Measurements from ENCODE around the gene CERK. TPM values are rescaled to one million over a fixed set of nuclear protein-coding genes. Genes with fewer than 3 reads are reported as not detected.

CERK gene
- total RNA-seq, 2 experiments from 2014 or later, result 38.1 to 41.3 TPM

DNA sequence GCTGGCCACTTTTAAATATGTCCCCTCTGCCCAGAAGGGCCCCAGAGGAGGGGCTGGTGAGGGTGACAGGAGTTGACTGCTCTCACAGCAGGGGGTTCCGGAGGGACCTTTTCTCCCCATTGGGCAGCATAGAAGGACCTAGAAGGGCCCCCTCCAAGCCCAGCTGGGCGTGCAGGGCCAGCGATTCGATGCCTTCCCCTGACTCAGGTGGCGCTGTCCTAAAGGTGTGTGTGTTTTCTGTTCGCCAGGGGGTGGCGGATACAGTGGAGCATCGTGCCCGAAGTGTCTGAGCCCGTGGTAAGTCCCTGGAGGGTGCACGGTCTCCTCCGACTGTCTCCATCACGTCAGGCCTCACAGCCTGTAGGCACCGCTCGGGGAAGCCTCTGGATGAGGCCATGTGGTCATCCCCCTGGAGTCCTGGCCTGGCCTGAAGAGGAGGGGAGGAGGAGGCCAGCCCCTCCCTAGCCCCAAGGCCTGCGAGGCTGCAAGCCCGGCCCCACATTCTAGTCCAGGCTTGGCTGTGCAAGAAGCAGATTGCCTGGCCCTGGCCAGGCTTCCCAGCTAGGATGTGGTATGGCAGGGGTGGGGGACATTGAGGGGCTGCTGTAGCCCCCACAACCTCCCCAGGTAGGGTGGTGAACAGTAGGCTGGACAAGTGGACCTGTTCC is 71.3 kb downstream of the CERK start:
- Mint-ChIP-seq H3K27ac (no peak overlapping the region), H3K27me3 (no peaks in the 10 kb centered on the region), H3K4me1 (peaks cover 1% of the 10 kb centered on the region), H3K9me3 (no peaks in the 10 kb centered on the region), H3K4me3 (no peak overlapping the region), H3K36me3 (no peaks in the 10 kb centered on the region)
- DNase-seq, result no peak

DNA sequence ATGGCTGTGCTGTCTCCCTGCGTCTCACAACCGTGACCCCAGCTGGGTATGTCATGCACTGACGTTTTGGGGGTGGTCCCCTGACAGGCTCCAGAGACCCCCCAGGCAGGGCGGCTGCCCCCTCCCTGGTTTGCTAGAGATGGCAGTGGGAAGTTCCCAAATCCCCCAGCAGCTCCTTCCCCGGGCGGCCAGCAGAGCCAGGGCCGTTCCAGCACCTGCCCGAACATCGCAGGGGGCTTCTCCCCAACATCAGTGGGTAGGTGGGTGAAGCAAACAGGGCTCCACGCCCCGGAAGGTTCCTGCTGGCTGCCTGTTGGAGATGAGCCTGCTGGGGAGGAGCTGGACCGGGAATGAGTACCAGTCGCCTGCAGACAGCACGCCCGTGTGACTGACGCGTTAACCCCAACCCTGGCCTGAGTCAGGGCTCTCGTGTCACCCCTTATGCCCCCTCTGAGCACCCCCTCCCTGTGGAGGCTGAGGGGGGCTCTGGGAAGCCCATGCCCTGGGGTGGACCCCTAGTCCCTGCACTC is 72.2 kb downstream of the CERK start:
- no peaks in the 10 kb centered on the region for H3K36me3 Mint-ChIP-seq
- no peaks in the 10 kb centered on the region for H3K27me3 Mint-ChIP-seq
- no peaks in the 10 kb centered on the region for H3K9me3 Mint-ChIP-seq
- peaks cover 10% of the 10 kb centered on the region for H3K4me1 Mint-ChIP-seq
- no peak overlapping the region for H3K4me3 Mint-ChIP-seq
- no peak for DNase-seq
- no peak overlapping the region for H3K27ac Mint-ChIP-seq

DNA sequence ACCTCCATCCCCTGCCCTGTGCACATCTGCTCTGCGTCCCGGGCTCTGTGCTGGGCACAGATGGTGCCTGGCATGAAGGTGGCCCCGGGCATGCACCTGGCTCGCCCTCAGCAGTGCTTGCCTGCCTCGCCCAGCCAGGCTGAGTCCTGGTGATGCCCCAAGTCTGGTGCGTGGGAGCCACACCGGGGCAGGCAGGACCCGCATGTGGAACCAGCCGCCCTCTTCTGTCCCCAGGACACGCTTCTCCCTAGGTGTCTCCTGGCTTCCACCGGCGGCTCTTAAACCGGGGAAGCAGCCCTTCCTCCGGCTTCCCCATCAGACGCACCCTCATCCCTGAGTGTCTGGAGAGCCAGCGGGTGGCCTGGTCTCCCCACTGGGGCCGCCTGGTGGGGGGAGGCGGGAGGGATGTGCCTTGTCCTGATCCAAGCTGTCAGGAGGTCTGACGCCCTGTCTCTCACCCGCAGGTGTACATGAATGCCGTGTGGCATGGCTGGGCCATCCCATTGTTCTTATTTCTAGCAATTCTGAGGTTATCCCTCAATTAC is 72.8 kb downstream of the CERK start:
- no peak for DNase-seq

DNA sequence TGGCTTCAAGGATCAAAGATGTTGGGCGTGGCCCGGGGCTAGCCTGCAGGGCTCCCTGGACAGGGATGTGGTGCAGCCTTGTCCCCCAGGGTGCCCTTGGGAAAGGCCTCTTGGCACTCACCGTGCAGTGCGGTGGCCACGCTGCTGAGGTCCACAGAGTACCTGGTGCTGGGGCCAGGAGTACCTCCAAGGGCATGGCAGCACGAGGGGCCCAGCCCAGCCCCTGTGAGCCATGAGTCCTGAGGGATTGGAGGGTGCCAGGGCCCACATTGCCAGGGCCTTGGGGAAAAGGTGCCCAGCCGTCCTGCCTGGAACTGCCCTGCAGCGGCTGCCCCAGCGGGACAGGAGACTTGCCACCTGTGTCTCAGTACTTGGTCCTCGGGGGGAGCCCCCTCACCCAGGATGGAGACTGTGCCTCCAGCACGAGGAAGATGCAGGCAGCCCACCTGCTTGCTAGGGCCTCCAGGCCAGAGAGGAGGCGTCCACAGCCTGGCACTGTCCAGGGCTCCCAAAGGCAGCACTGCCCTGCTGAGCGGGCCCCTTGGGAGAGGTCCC is 73.7 kb downstream of the CERK start:
- no peaks in the 10 kb centered on the region for H3K9me3 Mint-ChIP-seq
- peaks cover 17% of the 10 kb centered on the region for H3K4me1 Mint-ChIP-seq
- no peak overlapping the region for H3K4me3 Mint-ChIP-seq
- H3K27ac Mint-ChIP-seq, result no peak overlapping the region
- no peaks in the 10 kb centered on the region for H3K27me3 Mint-ChIP-seq
- H3K36me3 Mint-ChIP-seq, result no peaks in the 10 kb centered on the region
- DNase-seq, result no peak

More for the DNA sequence above, 72.8 kb downstream of the CERK start:
- Mint-ChIP-seq H3K27me3 (no peaks in the 10 kb centered on the region), H3K9me3 (no peaks in the 10 kb centered on the region), H3K4me3 (no peak overlapping the region), H3K36me3 (no peaks in the 10 kb centered on the region), H3K4me1 (peaks cover 13% of the 10 kb centered on the region), H3K27ac (no peak overlapping the region)

DNA sequence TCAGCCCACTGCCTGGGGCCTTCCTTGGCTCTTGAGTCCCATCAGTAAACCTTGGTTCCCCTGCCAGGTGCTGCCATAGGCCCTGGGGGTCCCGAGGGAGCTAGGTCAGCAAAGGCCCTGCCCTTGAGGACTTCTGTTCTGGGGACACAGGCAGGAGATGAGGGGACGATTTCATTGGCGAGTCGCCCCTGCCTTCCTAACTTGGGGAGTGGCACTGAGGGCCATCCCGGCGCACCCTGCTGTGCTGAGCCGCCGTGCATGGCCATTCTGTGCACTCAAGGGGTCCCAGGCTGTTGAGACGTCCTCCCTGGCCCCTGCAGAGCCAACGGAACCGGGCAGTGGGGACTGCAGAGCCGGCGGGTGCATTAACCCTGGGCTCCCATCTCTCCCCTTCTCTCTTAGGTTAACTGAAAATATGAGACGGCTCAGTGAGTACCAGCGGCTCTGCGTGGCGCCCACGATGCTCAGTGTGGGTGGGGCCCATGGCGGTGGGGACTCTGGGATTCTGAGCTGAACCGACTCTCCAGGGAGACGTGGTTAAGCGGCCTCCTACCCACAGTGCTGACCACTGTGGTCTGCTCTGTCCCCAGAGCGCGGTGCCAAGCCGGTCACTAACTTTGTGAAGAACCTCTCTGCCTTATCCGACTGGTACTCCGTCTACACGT is 74.5 kb downstream of the CERK start:
- no peaks in the 10 kb centered on the region for H3K27me3 Mint-ChIP-seq
- no peak overlapping the region for H3K27ac Mint-ChIP-seq
- no peak for DNase-seq
- H3K9me3 Mint-ChIP-seq, result no peaks in the 10 kb centered on the region
- no peaks in the 10 kb centered on the region for H3K36me3 Mint-ChIP-seq
- no peak overlapping the region for H3K4me3 Mint-ChIP-seq
- H3K4me1 Mint-ChIP-seq, result peaks cover 17% of the 10 kb centered on the region

DNA sequence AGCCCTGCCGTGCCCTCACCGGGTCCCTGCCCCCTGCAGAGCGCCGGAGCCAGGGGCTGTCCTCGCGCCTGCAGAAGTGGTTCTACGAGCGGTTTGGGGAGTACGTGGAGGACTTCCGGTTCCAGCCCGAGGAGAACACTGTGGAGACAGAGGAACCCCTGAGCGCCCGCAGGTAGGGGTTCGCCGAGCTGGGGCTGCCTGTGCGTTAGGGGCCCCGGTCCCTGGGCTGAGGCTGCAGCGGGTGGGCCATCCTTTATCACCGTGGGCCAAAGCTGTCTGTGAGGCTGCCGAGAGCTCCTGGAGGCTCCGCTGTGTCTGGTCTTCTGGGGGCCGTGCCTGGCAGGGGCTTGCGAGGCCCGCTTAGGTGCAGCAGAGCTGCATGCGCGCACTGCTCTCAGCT is 75.1 kb downstream of the CERK start:
- DNase-seq, result no peak
- Mint-ChIP-seq H3K27ac (no peak overlapping the region), H3K27me3 (no peaks in the 10 kb centered on the region), H3K4me1 (peaks cover 17% of the 10 kb centered on the region), H3K4me3 (no peak overlapping the region), H3K36me3 (no peaks in the 10 kb centered on the region), H3K9me3 (no peaks in the 10 kb centered on the region)

DNA sequence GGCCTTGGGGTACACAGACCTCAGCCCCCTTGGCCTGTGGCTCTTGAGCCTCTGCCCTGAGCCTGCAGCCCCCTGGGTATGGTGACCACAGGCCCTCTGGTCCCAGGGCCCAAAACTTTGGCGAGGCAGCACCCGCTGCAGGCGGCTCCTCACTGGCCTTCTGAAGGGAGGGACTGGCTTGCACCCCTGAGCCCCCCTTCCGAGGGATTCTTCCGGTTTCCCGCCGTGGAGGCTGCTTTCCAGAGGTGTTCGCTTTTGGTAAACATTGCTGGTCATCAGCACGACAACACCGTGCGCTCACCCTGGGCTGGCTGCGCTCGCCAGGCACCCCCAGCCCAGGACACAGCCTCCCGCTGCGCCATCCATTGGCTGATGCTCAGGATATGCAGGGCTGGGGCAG is 75.8 kb downstream of the CERK start:
- no peak for DNase-seq
- no peaks in the 10 kb centered on the region for H3K27me3 Mint-ChIP-seq
- H3K27ac Mint-ChIP-seq, result no peak overlapping the region
- H3K4me3 Mint-ChIP-seq, result no peak overlapping the region
- no peaks in the 10 kb centered on the region for H3K36me3 Mint-ChIP-seq
- peaks cover 17% of the 10 kb centered on the region for H3K4me1 Mint-ChIP-seq
- H3K9me3 Mint-ChIP-seq, result no peaks in the 10 kb centered on the region

DNA sequence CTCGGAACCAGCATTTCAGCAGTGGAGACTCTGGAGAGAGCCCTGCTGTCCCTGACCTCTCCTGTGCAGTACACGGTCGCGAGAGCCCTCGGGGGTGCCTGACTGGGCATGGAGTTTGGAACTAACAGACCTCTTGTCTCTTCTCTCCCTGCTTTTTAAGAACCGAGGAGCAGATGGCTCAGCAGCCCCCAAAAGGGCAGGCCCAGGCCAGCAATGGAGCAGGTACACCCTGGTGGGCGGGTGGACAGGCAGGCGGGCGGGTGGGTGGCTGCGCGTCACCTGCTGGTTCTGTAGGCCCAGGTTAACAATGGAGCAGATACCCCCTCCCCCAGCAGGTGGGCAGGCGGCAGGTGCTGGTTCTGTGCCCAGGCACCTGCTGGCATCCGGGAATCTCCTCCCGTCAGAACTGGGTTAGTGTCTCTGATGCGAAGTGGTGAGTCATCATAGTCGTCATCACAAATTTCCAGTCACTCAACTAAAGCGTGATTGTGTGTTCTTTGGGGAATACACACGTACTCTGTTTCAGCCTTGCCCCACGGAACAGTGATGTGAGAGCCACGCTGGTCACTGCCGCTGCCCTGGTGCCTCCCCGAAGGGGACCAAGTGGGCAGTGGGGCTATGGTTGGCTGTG is 76.7 kb downstream of the CERK start:
- H3K4me1 Mint-ChIP-seq, result peaks cover 17% of the 10 kb centered on the region
- no peak overlapping the region for H3K4me3 Mint-ChIP-seq
- H3K27ac Mint-ChIP-seq, result peak overlapping the region; percentile 65
- H3K27me3 Mint-ChIP-seq, result no peaks in the 10 kb centered on the region
- no peak for DNase-seq
- H3K9me3 Mint-ChIP-seq, result no peaks in the 10 kb centered on the region
- H3K36me3 Mint-ChIP-seq, result no peaks in the 10 kb centered on the region

DNA sequence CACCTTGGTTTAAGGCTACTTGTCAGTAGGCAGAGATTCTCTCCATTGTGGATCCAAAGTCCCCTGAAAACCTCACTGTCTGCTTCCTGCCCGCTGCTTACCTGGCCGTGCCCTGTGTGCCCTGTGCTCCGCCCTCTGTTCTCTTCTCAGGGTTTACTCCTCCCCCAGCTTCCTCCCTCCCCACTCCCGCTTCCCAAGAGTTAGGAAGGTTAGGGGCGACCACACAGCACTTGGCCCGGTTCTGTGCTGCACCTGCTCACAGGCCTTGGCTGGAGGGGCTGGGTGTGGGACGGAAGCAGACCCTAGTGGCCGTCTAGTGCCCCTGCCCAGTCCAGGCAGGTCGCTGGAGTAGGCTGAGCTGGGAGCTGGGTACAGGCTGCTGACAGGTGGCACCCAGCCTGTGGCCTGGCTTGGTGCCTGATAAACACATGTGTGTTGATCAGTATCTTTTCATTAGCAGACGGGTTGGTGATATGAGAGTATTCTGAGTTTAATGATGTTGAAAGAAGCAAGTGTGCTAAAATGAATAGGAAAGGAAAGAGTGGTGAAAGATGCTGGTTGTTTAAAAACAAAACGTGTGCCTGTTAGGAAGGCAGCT is 77.3 kb downstream of the CERK start:
- DNase-seq, result no peak
- no peaks in the 10 kb centered on the region for H3K36me3 Mint-ChIP-seq
- H3K4me1 Mint-ChIP-seq, result peaks cover 17% of the 10 kb centered on the region
- H3K9me3 Mint-ChIP-seq, result no peaks in the 10 kb centered on the region
- no peak overlapping the region for H3K4me3 Mint-ChIP-seq
- no peaks in the 10 kb centered on the region for H3K27me3 Mint-ChIP-seq
- peak overlapping the region; percentile 65 for H3K27ac Mint-ChIP-seq

DNA sequence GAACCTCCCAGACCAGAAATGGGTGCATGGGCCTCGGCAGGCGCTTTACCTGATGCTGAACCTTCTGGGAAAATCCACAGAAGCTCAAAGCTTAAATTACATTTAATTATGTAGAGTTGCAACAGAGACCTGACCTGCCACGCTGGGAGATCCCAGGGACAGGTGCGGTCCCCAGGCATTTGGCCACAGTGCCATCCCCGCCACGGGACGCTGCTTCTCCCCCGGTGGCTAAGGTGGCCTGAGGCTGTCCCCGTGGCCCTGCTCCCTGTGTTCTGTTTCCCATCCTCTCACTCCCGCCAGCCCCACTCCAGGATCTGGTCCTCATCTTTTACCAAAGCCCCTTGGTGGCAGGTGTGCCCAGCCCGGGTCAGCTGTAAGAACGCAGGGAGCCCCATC is 78.3 kb downstream of the CERK start:
- Mint-ChIP-seq H3K27me3 (no peaks in the 10 kb centered on the region), H3K36me3 (no peaks in the 10 kb centered on the region), H3K4me1 (peaks cover 19% of the 10 kb centered on the region), H3K27ac (no peak overlapping the region), H3K4me3 (no peak overlapping the region), H3K9me3 (no peaks in the 10 kb centered on the region)
- DNase-seq, result no peak

DNA sequence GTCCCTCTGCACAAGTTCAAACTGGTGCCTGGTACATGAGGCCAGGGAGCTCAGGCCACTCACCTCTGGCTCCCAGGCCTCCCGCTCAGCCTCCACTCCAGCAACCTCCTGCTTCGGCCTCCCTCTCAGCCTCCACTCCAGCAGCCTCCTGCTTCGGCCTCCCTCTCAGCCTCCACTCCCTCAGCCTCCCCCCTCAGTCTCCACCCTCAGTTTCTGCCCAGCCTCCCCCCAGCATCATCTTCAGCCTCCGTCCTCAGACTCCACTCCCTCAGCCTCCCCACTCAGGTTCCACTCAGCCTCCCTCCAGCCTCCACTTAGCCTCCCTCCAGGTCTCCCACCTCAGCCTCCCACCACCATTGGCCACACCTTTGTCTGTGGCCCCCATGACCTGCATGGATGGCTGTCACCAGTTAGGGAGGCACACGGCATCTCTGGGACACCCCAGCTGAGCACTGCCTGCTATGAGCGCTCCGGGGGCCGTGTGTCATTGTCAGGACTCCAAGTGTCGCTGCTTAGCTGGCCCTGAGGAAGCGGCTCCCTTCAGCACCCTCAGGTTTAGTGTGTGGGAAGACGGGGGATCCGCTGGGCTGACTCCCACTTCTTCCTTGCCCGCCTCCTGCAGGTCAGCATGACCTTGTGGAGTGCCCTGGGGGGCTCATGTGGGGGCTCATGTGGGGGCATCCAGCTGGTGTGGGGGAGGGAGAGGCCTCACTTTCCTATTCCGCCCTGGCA is 78.8 kb downstream of the CERK start:
- H3K4me3 Mint-ChIP-seq, result no peak overlapping the region
- DNase-seq, result no peak

DNA sequence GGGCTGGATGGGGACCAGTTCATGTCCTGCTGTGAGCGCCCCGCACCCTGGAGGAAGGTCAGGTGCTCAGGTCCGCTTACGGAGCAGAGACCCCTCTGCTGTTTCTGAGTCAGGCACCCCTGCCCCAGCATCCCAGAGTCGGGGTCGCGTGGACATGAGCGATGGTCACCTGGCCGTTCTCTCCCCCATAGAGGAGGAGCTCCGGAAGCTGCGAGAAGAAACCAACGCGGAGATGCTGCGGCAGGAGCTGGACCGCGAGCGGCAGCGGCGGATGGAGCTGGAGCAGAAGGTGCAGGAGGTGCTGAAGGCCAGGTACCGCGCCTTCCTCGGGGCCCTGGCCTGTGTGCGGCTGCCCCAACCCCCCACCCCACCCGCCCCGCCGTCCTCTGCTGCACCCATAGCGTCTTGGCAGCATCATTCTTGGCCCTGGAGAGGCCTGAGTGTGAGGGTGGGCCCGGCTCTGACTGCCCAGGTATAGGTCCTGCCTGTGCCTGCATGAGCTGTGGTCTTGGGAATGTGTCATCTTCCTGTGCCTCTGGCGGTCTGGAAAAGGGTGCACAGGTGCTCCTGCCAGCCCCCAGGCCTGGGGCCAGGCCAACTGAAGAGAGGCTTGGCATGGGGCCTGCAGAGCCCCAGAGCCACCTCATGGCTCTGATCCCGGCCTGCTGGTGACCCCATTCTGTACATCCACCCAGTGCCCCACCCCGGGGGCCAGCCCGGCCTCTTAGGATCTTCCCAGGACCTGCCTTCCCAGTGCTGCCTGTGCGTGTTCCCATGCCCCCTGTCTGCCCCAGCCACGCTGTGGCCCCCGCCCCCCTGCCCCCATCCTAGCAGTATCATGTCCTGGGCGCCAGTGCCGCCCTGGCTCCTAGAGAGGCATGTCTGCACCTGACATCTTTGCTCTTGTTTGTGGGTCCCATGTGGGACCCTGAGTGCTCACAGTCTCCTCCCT is 79.8 kb downstream of the CERK start:
- Mint-ChIP-seq H3K4me3 (no peak overlapping the region), H3K4me1 (peaks cover 29% of the 10 kb centered on the region), H3K9me3 (no peaks in the 10 kb centered on the region), H3K27ac (no peak overlapping the region), H3K27me3 (no peaks in the 10 kb centered on the region), H3K36me3 (no peaks in the 10 kb centered on the region)
- no peak for DNase-seq

More for the DNA sequence above, 78.8 kb downstream of the CERK start:
- Mint-ChIP-seq H3K9me3 (no peaks in the 10 kb centered on the region), H3K36me3 (no peaks in the 10 kb centered on the region), H3K4me1 (peaks cover 23% of the 10 kb centered on the region), H3K27ac (no peak overlapping the region), H3K27me3 (no peaks in the 10 kb centered on the region)

DNA sequence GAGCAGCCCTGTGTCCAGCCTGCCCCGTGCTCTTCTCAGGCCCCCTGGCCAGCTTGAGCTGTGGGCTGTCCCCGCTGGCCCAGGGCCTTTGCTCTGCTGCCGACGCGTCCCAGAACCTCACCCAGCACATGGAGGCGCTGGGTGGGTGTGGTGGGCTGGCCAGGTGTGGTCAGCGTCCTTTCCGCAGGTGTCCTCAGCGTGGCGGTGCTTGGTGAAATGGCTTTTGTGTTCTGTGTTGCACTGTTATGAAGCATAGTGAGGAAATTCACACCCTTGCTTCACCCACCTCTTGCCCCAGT is 80.4 kb downstream of the CERK start:
- Mint-ChIP-seq H3K36me3 (no peaks in the 10 kb centered on the region), H3K27ac (no peak overlapping the region)

More for the DNA sequence above, 80.4 kb downstream of the CERK start:
- no peak for DNase-seq
- H3K4me1 Mint-ChIP-seq, result peaks cover 35% of the 10 kb centered on the region
- H3K9me3 Mint-ChIP-seq, result no peaks in the 10 kb centered on the region
- H3K4me3 Mint-ChIP-seq, result no peak overlapping the region
- no peaks in the 10 kb centered on the region for H3K27me3 Mint-ChIP-seq

Measured in activated naive CD8-positive, alpha-beta T cell treated with anti-CD3 and anti-CD28 coated beads for 36 hours (primary cell).